A375 (cell line): ENCODE data around the gene JAM2. TPM values are rescaled to one million over a fixed set of nuclear protein-coding genes. Genes with fewer than 3 reads are reported as not detected.

Experiments
- total RNA-seq: library from RNA; depleted of rRNA; stranded (reverse); fragments of >200 nt; shearing (Covaris generic); gene quantifications from 2 replicates; pipeline ENCODE4 v1.2.3, GENCODE V29; 2014; rRNA removed

The JAM2 gene, protein sequence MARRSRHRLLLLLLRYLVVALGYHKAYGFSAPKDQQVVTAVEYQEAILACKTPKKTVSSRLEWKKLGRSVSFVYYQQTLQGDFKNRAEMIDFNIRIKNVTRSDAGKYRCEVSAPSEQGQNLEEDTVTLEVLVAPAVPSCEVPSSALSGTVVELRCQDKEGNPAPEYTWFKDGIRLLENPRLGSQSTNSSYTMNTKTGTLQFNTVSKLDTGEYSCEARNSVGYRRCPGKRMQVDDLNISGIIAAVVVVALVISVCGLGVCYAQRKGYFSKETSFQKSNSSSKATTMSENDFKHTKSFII
- total RNA-seq, result 0.04 TPM in 1 of 2 replicates, not detected in the other

DNA sequence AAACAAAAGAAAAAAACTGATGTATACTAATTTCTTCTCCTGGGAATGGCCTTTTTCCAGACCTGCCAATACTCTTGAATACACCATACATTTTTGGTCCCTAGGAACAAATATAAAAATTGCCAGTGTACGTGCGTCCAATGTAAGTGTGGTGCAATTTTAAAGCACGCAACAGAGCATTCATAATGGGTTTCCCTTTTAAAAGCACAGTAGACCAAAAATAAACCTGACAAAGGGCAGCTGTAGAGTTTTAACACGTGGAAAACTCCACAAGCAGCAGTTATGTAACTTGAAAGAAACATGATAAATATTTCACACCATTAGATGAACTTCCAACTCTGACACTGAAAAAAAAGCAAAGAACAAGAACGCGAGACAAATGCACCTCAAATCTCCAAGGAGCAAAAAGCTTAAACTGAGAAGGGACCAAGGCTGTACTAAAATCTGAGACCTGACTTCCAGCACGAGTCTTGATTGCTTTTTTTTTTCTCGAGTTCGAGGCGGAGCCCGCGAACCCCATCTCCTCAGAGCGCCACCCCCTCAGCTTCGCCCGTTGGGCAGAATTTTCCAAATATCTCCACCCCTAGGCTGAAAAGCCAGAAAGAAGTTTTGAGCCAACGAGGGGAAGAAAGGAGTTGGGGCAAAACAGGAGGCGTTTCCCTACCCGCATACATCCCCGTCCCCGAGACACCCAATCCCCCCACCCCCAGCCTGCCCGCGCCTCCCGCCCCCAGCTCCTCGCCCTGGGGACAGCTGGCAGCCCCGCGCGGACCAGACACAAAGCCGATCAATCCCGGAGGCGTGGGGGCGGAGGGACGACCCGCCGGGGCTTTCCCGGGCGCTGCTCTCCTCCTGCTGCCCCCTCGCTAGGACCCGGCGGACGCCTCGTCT, at the start of gene JAM2:
TSS of gene JAM2 (plus strand) at position 599 of the 891 bp plus-strand sequence. CDS start 564 bp downstream, outside the sequence.

DNA sequence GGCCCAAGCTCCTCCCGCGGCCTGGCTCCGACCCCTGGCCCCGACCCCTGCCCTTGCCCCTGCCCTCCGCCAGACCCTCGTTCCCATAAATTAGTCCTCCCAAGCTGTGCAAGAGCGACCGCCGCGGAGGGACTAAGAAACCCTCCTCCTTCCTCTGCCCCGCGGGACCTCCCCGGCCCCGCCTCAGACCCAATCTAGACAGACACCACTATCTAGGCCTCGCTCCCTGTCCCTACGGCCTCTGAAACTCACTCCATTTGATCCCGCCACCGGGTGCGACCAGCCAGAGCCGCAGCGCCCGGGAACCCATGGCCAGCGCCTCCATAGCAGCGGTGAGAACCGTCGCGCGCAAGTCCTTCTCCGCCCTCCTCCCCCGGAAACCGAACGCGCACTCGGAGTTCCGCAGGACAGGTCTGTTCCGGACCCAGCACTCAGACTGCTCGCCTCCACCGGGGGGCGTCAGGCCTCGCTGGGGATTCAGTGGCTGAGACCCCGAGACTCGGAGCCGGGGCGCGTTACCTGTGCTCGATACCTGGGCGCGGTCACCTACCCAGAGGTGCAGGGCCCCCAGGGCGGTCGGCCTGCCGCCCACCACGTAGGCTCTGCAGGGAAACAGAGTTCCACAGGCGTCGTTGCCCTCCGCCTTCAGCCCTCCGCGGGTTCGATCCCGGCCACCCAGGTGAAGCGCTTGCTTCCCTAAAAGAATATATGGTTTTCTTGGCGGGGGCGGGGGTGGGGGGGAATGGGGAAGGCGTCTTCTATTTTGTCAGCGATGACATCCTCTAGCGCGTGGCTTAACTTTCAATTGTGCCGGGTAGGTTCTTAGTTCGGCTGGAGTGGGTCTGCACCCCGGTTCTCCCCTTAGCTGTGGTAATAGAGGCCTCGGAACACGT, 31.7 kb upstream of the JAM2 start, which contains the start of gene MRPL39:
TSS of gene MRPL39 (minus strand) at position 331 of the 893 bp plus-strand sequence. CDS start at position 325, 6 bp downstream.

DNA sequence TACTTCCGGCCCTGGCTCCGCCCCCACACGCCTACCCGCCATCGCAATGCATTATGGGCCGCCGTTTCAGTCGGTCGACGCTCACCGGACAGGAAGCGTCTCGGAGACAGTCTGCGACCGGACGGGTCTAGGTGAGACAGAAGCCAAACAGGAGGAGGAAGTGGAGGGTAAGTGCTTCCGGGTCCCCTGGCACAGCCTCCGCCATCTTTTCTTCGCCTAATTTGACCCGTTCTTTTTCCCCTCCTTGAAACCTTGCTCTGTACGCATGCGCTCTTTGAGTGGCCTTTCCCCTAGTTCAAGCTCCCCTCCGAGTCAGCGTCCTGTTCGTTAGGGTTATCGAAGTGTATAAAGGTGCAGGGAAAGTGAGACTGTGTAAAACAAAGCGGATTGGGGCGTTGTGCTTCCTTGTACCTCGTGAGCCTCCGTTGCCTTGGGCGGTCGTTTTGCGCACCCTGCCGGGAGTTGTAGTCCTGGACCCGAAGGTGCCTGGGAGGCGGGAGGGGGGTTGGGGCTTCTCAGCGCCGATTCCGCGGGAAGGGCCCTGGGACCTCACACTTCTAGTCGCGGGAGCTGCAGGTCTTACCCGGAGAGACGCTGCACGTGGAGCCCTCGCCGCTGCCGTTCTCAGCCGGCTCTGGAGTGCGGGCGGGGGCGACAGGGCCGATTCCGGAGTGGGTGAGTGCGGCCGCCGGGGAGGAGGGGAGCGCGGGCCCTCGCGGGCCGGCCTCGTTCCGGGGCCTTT, 96.0 kb downstream of the JAM2 start, which contains the start of the genes ATP5PF and GABPA:
TSS of gene ATP5PF (minus strand) at position 1 of the 742 bp plus-strand sequence. CDS start 5,110 bp downstream, outside the sequence.
TSS of gene GABPA (plus strand) at position 69 of the 742 bp plus-strand sequence. CDS start 6,627 bp downstream, outside the sequence.

Other genes starting within 250 kb of the JAM2 start
- gene MRPL39, start 31.8 kb upstream of the JAM2 start, total RNA-seq, result 39.9 and 42.6 TPM in 2 replicates
- 90.3 and 101 TPM in 2 replicates for gene ATP5PF, start 95.6 kb downstream of the JAM2 start, total RNA-seq
- gene GABPA, start 95.7 kb downstream of the JAM2 start, total RNA-seq, result 15.6 and 18.3 TPM in 2 replicates